ENCODE measurements around the gene RNLS. TPM values are rescaled to one million over a fixed set of nuclear protein-coding genes. Genes with fewer than 3 reads are reported as not detected.

The RNLS gene
- total and polyA plus RNA-seq, 2 of the 4 experiments (the other 2 are of a cell fraction), result 4.5 to 7.0 TPM

DNA sequence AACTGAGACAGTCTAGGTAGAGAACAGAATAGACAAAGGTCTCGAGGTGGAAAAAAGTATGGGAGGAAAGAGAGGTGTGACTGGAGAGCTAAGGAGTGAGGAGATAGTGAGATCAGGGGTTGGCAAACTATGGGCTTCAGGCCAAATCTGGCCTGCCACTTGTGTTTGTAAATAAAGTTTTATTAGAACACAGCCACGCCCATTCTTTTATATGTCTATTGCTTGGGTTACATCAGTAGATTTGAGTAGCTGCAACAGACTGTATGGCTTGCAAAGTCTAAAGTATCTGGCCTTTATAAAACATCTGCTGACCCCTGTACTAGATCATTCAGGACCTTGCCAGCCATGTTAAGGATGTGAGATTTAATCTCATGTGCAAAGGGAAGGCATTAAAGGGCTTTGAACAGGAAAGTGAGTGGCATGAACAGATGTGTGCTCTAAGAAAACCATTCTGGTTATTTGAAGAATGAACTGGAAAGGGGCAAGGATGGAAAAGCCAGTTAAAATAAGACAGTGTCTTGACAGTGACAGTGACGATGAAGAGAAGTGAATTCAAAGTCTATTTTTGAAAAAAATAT, 240.3 kb downstream of the RNLS start:
- H3K14ac ChIP-seq (replicated peaks; ENCODE audit: low read depth, low read length), result no peak overlapping the region
- ATAC-seq (ENCODE audit: low read depth) (no peak), DNase-seq (no peak)
- H2BK15ac ChIP-seq (ENCODE audit: low read depth, low read length), result no peak overlapping the region
- no peak overlapping the region for H4K5ac ChIP-seq (ENCODE audit: low read depth, low read length)
- H2BK120ac ChIP-seq (ENCODE audit: low read depth, low read length), result no peak overlapping the region
- H3K18ac ChIP-seq (ENCODE audit: low read depth, low read length), result no peak overlapping the region
- no peaks in the 10 kb centered on the region for H3K79me1 ChIP-seq (ENCODE audit: low read depth in 1 of 2, low read length in 2 of 2)
- no peak overlapping the region for H2BK5ac ChIP-seq (ENCODE audit: low read depth, low read length, poor library complexity, severe bottlenecking)
- H4K8ac ChIP-seq (ENCODE audit: low read depth in 2 of 2, low read length in 2 of 2), result no peak overlapping the region
- H3K4ac ChIP-seq (ENCODE audit: low read depth, low read length), result no peak overlapping the region
- no peak overlapping the region for H2AFZ ChIP-seq (replicated peaks; ENCODE audit: low read length, poor library complexity)
- H2AK5ac ChIP-seq (ENCODE audit: low read depth, low read length), result no peak overlapping the region
- no peak overlapping the region for H3K56ac ChIP-seq (ENCODE audit: extremely low read depth, insufficient read depth, low read length)
- in situ Hi-C loops (cut with MboI; ENCODE audit: low sequenced_read_pairs) (no loop called here), intact Hi-C loops (cut with micrococcal nuclease) (no loop called here), dilution Hi-C loops (cut with HindIII; ENCODE audit: low sequenced_read_pairs, unreplicated experiment) (no loop called here)
- BruUV-seq (replicated peaks), result no TSS peak
- no peak overlapping the region for H3K4me3 ChIP-seq (ENCODE audit: insufficient read depth, low read depth, low read length)
- TF ChIP-seq RAD21 (IDR thresholded peaks at IDR 0.05; ENCODE audit: low read length) (no peak), SMC3 (IDR thresholded peaks at IDR 0.05; ENCODE audit: low read depth, low read length) (no peak), BHLHE40 (IDR thresholded peaks at IDR 0.05; ENCODE audit: low read depth, low read length) (no peak), CEBPB (IDR thresholded peaks at IDR 0.05; ENCODE audit: low read depth, low read length) (no peak), FOS (IDR thresholded peaks at IDR 0.05; ENCODE audit: low read depth, low read length) (no peak), RCOR1 (IDR thresholded peaks at IDR 0.05; ENCODE audit: insufficient replicate concordance, low read length) (no peak), MAZ (IDR thresholded peaks at IDR 0.05; ENCODE audit: borderline replicate concordance, low read depth, low read length) (no peak), POLR2A (IDR thresholded peaks at IDR 0.05; ENCODE audit: low read depth, low read length) (no peak)
- TF ChIP-seq, protein P1, sequence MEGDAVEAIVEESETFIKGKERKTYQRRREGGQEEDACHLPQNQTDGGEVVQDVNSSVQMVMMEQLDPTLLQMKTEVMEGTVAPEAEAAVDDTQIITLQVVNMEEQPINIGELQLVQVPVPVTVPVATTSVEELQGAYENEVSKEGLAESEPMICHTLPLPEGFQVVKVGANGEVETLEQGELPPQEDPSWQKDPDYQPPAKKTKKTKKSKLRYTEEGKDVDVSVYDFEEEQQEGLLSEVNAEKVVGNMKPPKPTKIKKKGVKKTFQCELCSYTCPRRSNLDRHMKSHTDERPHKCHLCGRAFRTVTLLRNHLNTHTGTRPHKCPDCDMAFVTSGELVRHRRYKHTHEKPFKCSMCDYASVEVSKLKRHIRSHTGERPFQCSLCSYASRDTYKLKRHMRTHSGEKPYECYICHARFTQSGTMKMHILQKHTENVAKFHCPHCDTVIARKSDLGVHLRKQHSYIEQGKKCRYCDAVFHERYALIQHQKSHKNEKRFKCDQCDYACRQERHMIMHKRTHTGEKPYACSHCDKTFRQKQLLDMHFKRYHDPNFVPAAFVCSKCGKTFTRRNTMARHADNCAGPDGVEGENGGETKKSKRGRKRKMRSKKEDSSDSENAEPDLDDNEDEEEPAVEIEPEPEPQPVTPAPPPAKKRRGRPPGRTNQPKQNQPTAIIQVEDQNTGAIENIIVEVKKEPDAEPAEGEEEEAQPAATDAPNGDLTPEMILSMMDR (conservative IDR thresholded peaks at IDR 0.05; ENCODE audit: low read depth, low read length), result no peak
- TF ChIP-seq, protein P2, sequence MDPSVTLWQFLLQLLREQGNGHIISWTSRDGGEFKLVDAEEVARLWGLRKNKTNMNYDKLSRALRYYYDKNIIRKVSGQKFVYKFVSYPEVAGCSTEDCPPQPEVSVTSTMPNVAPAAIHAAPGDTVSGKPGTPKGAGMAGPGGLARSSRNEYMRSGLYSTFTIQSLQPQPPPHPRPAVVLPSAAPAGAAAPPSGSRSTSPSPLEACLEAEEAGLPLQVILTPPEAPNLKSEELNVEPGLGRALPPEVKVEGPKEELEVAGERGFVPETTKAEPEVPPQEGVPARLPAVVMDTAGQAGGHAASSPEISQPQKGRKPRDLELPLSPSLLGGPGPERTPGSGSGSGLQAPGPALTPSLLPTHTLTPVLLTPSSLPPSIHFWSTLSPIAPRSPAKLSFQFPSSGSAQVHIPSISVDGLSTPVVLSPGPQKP (IDR thresholded peaks at IDR 0.05; ENCODE audit: borderline replicate concordance, low read depth, low read length), result no peak
- H4K91ac ChIP-seq (ENCODE audit: insufficient read depth, low read depth, low read length), result no peak overlapping the region
- 88% methylated on average over 1 of the region's 3 CpGs; no CpG with 5 or more reads in 1 of the 2 experiments for WGBS, 2 experiments (ENCODE audit: extremely low coverage in 2 of 2, insufficient read length in 1 of 2)
- H3K36me3 ChIP-seq (ENCODE audit: control insufficient read depth, insufficient read depth, low read length), result no peaks in the 10 kb centered on the region
- H3K9ac ChIP-seq (ENCODE audit: low read depth, low read length), result no peak overlapping the region
- ChIA-PET CTCF (no interaction called here), POLR2A (ENCODE audit: unreplicated experiment) (no interaction called here)
- H3K9me1 ChIP-seq (ENCODE audit: insufficient read depth, low read length), result no peaks in the 10 kb centered on the region
- peaks cover 2% of the 10 kb centered on the region; the same call in 1 of the 2 replicates for H3K27me3 ChIP-seq (ENCODE audit: control insufficient read depth, insufficient read depth, low read length)
- no peaks in the 10 kb centered on the region for H3K9me3 ChIP-seq (ENCODE audit: control insufficient read depth, insufficient read depth, low read length)
- no peaks in the 10 kb centered on the region for H3K4me1 ChIP-seq (ENCODE audit: control insufficient read depth, insufficient read depth, low read length)
- H3K27ac ChIP-seq (ENCODE audit: insufficient read depth, low read length), result no peak overlapping the region
- H3K23ac ChIP-seq (ENCODE audit: low read depth, low read length), result no peak overlapping the region
- H4K20me1 ChIP-seq (ENCODE audit: insufficient read depth, low read length), result no peaks in the 10 kb centered on the region
- H2AK9ac ChIP-seq (replicated peaks; ENCODE audit: low read depth, low read length, poor library complexity), result no peak overlapping the region
- no peak overlapping the region for H2BK20ac ChIP-seq (ENCODE audit: low read depth, low read length)
- no peak overlapping the region for H3K4me2 ChIP-seq (ENCODE audit: low read depth, low read length)

All from IMR-90 (cell line).